NCI-H345 (cell line): ENCODE measurements around the gene TRPM2.

ENCODE experiments used
- DNase-seq: peaks from one replicate; lab custom pipeline; 2025; lab: John Stamatoyannopoulos, UW

Gene TRPM2

GRCh38 chr21:44431300-44431699 lies 77.9 kb downstream of the TRPM2 start:
- no peak for DNase-seq

- DNase-seq: no peak
These were observed 79.7 kb downstream of the TRPM2 start for GRCh38 chr21:44432841-44433790.

DNA sequence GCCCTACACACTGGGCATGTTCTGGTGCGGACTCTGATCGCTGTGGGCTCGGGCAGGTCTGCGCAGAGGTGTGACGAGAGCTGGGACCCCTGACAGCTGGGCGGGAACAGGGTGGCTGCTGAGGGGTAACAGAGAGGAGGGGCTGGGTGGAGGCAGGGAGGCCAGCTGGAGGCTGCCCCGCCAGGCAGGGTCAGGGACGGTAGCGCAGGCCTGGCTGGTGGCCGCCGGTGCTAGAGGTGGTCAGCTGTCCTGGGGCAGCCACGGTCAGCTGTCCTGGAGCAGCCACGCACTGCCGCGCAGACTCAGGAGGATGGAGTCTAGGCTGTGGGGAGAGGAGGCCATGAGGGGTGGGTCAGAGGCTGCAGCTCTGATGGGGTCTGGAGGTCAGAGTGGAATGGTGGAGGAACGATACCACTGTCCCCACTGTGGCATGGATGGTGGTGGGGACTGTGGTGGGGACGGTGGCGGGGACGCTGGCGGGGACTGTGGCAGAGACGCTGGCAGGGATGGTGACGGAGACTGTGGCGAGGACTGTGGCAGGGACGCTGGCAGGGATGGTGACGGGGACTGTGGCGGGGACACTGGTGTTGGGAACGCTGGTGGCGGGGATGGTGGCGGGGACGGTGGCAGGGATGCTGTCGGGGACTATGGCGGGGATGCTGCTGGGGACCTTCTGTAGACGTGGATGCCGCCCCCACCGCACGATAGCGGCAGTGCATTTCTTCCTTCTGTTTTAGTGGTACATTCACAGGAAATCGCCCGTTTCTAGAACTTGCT lies 80.6 kb downstream of the TRPM2 start:
- no peak for DNase-seq

- DNase-seq: no peak
These were observed 81.1 kb downstream of the TRPM2 start for GRCh38 chr21:44434568-44434925.

DNA sequence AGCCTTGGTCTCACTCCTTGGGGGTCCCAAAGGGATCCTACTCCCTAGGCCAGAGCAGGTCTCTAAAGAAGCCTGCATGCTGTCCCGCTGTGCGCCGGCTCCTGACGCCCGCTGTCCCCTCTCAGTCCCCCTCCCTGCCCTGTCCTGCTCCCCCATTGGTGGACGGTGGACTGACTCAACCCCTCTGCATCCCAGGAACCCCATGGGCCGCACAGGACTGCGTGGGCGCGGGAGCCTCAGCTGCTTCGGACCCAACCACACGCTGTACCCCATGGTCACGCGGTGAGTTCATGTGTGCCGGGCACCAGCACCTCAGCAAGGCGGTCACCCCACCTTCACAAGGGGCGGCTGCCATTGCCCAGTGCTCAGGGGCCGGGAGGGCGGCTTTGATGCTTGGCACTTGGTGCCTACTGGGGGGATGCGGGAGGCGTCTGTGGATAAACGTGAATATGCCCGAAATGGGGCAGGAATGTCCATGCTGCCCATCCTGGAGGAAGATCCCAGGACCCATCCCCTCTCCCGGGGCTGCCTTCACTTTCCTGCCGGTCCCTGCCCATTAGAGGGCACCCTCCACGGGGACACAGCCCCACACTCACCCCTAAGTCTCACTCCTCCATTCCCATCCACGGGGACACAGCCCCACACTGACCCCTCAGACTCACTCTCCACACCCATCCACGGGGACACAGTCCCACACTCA lies 81.7 kb downstream of the TRPM2 start:
- no peak for DNase-seq

DNA sequence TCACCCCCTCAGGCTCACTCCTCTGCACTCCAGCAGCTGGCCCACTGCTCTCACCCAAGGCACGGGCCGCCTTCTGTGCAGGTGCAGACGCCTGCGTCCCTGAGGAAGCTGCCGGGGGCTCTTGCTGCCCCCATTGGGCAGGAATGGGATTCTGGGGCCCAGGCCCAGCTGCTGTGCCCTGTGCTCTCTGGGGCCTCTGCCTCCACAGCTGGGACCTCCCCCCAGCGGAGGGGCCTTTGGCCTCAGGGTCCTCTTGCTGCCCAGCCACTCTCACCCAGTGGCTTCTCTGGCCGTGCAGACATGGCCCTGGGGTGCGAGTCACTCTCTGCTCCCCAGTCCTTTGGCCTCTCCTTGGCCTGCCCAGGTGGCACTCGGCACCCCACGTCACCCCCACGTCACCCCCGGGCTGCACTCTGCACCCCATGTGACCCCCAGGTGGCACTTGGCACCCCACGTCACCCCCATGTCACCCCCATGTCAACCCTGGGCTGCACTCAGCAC lies 82.7 kb downstream of the TRPM2 start:
- no peak for DNase-seq

DNA sequence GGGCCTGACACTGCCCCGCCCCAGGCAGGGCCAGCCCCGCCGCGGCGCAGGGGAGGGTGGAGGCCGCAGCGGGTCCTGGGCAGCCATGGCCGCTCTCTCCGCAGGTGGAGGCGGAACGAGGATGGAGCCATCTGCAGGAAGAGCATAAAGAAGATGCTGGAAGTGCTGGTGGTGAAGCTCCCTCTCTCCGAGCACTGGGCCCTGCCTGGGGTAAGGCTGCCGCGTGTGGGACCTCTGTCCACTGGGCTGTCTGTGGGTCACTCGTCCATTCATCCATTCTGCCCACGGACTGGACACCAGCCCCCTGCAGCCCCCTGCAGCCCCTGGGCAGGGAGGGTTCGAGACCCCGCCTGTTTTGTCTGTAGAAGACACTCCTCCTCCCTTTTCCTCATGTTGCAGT lies 83.5 kb downstream of the TRPM2 start:
- no peak for DNase-seq

- no peak for DNase-seq
These were observed 83.9 kb downstream of the TRPM2 start for GRCh38 chr21:44437371-44437695.

DNA sequence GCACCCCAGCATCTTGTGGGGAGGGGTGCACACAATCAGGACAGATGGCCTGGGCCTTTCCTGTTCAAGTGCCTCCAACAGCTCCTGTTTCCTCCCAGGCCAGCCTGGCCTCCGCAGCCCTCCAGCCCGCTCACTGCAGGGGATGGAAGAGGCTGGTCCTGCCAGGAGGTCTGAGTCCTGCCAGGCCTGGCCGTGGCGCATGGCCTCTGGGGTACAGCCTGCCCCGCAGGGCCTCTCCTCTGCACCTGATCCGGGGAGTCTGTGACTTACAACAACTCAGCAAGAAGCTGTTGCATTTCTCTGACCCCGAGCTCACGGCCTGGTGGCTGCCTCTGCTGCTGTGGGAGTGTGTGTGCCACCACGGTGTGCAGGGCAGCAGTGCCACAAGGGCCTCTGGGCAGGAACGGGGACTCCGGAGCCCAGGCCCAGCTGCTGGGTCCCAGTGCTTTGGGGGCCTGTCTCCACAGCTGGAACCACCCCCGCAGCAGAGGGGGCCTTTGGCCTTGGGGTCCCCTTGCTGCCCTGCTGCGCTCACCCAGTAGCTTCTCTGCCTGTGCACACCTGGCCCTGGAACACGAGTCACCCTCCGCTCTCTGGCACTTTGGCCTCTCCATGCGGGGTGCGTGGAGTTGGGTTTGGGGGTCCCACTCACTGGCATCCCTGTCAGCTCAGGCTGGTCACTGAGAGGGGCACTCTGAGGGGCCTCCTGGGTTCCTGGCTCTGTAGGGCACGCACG lies 84.4 kb downstream of the TRPM2 start:
- no peak for DNase-seq

GRCh38 chr21:44438531-44439210 lies 85.2 kb downstream of the TRPM2 start:
- no peak for DNase-seq

GRCh38 chr21:44439211-44439600 lies 85.8 kb downstream of the TRPM2 start:
- no peak for DNase-seq

- DNase-seq: no peak
These were observed 87.0 kb downstream of the TRPM2 start for GRCh38 chr21:44440241-44441040.

GRCh38 chr21:44441041-44441400 lies 87.6 kb downstream of the TRPM2 start:
- DNase-seq: no peak

DNA sequence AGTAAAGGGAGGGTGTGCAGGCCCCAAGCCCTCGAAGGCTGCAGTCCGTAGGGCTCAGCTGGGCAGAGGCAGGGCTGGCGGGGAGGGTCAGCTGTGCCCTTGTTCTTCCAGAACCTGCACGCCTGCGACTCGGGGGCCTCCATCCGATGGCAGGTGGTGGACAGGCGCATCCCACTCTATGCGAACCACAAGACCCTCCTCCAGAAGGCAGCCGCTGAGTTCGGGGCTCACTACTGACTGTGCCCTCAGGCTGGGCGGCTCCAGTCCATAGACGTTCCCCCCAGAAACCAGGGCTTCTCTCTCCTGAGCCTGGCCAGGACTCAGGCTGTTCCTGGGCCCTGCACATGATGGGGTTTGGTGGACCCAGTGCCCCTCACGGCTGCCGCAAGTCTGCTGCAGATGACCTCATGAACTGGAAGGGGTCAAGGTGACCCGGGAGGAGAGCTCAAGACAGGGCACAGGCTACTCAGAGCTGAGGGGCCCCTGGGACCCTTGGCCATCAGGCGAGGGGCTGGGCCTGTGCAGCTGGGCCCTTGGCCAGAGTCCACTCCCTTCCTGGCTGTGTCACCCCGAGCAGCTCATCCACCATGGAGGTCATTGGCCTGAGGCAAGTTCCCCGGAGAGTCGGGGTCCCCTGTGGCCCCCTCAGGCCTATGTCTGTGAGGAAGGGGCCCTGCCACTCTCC lies 88.3 kb downstream of the TRPM2 start:
- DNase-seq: no peak

GRCh38 chr21:44442266-44443125 lies 89.1 kb downstream of the TRPM2 start:
- DNase-seq: no peak

DNA sequence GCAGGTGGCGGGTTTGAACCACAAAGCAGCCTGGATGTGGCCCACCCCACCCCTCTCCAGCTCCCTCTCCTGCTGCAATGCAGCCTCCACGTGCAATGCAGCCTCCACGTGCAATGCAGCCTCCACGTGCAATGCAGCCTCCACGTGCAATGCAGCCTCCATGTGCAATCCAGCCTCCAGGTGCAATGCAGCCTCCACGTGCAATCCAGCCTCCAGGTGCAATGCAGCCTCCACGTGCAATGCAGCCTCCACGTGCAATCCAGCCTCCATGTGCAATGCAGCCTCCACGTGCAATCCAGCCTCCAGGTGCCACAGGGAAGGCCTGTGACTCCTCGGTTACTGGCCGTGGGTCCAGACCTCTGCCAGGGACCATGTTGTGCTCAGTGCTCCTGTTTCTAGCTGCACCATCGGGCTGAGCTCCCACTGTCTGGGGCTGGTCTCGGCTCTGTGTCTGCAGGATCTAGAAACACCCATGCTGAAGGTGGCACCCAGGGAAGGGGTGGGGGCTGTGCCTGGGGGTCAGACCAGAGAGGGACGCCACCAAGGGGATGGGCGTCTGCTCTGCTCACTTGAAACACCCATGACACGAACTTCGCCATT lies 90.0 kb downstream of the TRPM2 start:
- no peak for DNase-seq

- DNase-seq: no peak
These were observed 90.5 kb downstream of the TRPM2 start for GRCh38 chr21:44443891-44444285.

DNA sequence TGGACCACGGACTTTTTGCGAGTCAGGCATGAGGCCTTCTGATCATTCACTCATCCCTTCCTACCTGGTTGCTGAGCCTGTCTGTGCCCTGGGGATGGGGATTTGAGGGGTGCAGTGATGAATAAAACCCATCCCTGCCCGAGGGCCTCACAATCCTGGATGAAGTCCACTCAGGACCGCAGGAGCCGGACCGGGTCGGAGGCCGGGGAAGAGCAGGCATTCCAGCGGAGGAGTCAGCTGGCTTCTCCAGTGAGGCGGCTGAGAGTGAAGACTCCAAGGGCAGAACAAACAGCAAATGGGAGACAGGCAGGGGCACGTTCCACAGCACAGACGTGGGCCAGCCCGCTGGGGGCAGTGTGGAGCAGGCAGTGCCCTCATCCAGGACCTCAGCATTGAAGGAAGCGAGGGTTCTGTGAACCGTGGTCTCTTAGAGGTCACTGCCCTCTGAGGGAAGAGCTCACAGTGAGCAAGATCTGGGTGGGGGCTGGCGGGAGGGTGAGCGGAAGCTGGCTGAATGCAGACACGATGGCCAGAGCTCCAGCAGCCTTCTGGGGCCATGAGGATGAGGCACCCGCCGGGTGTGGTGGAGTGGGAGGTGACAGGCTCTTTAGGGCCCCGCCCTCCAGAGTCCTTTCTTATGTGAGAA lies 91.0 kb downstream of the TRPM2 start:
- DNase-seq: no peak
